ENCODE data around the gene LSM11. TPM values are rescaled to one million over a fixed set of nuclear protein-coding genes. Genes with fewer than 3 reads are reported as not detected.

The LSM11 gene
- polyA plus RNA-seq, 3 donors, result 7.7 to 8.5 (median 8.3) TPM

DNA sequence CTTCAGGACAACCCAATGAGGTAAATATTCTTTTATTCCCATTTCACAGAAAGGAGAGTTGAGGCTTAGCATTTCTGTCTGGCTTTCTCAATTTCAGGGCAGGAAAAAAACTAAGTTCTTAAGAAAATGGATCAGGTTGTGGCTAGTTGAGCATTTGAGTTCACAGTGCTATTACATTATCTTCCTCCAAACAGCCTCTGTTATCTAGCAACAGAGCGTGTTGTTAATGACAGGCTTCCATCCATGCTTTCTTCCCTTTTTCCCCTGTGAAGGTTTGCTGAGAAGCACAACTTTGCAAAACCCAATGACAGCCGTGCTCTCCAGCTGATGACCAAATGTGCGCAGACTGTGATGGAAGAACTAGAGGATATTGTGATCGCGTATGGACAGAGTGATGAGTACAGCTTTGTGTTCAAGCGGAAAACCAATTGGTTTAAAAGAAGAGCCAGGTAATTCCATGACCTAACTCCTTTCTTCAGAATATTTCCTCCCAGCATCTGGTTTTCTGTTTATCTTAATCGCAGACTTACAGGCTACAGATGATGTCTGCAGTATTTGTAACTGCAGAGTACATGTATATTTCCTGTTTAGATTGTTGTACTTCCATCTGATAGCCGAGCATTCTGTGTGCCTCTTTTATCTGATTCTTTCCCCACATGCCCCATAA is 10.8 kb upstream of the LSM11 start:
- DNase-seq (ENCODE audit: low read depth in 3 of 3, low spot score in 2 of 3), result no peak

DNA sequence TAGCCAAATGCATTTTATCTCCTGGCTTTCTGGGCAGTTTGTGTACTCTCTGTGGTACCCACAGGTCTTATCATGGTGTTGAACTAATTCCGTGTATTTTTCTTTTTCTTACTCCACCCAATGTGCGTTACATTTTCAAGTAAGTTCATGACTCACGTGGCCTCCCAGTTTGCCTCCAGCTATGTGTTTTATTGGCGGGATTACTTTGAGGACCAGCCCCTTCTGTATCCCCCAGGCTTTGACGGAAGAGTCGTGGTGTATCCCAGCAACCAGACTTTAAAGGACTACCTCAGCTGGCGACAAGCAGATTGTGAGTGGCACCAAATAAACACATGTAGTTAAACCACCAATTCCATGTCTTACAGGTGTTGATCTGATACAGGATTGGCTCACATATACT is 9.1 kb upstream of the LSM11 start:
- DNase-seq (ENCODE audit: low read depth in 3 of 3, low spot score in 2 of 3), result no peak

DNA sequence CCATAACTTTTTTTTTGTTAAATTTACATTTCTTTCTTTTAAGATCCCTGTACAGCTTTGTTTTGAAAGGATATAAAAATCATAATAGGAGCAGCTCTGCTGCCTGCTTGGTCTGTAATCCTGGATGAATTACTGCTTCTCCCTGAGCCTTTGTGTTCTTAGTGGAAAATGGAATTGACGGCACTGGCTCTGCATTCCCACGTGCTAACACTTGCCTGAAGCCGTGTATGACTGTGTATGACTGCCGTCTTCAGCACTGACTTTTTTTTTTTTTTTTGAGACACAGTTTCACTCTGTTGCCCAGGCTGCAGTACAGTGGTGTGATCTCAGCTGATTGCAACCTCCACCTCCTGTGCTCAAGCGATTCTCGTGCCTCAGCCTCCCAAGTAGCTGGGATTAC is 7.5 kb upstream of the LSM11 start:
- DNase-seq (ENCODE audit: low read depth in 3 of 3, low spot score in 2 of 3), result no peak

DNA sequence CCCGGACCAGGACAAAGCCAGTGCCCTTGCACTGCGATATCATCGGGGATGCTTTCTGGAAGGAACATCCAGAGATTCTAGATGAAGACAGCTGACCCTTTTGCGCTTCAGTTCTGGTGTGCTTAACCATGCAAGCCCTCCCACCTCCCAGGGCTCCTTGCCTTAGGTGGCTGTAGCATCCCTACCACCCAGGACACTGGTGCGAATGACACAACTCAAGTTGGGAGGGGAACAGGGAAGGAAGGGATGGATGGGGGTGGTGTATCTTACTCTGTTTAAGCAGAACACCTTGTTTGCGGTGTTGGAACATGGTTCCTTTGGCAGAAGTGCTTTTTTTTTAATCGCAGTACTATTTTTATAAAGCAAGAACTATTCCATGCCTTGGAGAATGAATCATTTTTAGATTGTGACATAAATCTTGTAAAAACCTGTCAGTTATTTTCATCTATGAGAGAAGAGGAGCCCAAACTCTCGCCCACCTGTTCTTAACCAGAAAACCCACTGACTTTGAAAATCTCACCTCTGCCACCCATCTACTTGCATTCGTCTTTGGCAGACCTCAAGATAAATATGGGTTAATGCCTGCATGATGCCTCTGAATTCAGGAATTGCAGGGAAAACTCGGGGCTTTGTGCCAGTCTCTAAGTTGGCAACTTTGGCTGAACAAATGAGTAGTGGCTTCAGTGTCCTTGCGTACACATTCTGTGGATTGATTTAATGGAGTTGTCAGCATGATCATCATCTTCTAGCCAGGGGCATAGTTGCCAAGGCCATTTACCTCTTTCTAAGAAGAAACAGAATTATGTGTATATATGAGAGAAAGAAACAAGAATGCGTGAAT is 3.9 kb upstream of the LSM11 start:
- no peak for DNase-seq (ENCODE audit: low read depth in 3 of 3, low spot score in 2 of 3)

DNA sequence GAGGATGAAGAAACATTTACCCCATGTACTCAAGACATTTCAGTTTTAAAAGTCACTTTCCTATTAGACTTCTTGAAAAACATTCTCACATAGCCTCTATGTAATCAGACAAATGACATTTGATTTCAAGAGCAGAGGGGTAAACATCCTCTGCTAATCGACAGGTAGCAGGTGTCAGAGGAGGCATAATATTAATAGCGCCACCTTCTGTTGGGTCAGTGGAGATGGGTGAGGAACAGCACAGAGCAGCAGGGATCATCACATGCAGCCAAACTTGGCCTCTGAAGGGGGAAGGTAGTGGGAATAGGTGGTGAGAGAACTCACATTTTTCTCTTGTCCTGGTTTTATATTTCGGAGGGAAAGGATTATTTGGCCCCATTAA is 3.3 kb upstream of the LSM11 start:
- no peak for DNase-seq (ENCODE audit: low read depth in 3 of 3, low spot score in 2 of 3)

DNA sequence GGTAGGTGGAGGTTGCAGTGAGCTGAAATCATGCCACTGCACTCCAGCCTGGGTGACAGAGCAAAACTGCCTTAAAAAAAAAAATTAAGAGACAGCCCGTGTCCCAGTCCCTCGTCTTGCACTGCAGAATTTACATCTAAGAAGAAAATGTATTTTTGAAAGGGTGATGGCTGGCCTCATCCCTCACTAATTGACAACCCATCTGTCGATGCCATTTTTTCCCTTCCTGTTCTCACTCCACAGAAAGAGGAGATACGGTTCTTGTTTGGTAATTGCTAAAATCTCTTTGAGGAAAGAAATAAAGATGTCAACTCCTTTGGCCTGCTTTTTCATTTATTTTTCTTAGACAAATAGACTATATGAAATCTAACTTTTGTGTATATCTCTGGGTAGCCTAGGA is 2.4 kb upstream of the LSM11 start:
- no peak for DNase-seq (ENCODE audit: low read depth in 3 of 3, low spot score in 2 of 3)

DNA sequence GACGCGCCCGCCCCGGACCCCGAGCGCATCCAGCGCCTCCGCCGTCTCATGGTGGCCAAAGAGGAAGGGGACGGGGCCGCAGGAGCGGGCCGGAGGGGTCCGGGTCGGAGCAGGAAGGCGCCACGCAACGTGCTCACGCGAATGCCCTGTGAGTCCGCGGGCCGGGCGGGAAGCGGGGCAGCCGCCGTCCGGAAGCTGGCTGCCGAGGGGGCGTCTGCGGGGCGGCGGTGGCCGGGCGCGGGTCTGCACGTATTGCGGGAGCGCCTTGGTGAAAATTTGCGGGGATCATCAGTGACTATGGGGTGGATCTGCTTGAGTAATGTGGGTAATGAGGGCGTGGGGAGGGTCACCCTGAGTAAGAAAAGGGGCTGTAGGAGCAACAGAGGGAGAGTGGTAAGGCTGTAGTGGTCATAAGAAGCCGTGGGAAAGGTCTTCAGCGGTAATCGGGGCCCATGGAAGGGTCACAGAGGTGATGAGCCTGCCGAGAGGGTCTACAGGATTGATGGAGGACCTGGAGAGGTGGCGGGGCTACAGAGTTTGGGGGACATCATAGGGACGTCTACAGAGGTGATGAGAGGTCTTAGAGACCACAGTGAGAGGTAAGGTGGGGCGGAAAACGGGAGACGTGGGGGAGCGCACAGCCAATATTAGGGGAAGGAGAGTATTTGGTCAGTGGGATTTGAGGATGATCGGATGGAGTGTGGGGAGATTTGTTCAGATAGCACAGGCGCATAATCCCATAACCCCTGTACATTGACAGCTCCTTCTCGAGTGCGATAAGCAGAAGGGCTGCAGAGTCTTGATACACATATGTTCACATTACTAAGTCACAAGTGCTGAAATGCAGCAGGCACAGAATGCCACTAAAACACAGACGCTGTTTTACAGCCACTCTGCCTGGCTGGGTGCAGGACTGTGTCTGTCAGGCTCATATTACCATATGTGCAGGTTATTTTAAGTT is 819 bp downstream of the LSM11 start:
- no peak for DNase-seq (ENCODE audit: low read depth in 3 of 3, low spot score in 2 of 3)

DNA sequence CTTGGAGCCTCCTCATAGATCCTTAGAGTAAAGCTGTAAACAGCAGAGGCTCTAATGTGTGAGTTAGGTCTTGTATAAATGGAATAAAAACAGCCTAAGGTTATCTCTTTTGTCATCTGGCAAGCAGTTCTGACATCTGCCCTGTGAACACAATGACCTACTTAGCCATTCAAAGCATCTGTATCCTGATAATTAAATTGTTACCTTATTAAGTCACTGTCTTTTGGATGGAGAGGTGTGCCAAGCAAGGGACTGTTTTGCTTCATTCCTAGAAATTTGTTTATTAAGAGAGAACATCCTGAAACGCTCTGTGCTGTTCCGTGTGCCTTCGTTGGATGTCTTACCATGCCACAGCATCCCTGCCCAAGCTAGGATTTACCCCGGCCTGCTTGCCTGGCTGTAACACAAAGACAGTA is 1.5 kb downstream of the LSM11 start:
- DNase-seq (ENCODE audit: low read depth in 3 of 3, low spot score in 2 of 3), result no peak

DNA sequence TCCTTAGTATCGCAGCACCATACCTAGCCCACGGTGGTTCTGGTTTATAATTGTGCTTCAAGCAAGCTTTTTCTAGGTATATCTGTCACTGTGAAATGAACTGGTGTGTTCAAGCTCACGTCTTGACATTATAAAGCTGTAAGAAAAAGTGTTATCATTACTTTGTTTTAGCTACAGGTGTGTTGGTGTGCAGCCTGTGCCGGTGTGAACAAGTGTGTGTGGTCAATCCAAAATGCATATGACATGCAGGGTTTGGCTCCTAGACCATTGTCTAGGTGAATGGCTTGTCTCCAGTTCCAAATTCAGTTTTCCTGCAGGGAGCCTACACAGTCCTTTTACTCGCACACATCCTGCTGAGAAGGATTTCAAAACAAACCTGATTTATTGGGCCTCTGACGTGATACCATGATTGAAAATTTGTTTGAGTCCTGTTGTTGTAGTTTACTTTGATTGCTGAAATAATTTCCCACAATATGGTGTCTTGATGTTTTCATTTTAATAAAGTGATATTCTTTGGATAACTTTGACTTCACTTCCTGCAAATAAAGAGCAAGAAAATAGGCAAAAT is 3.7 kb downstream of the LSM11 start:
- DNase-seq (ENCODE audit: low read depth in 3 of 3, low spot score in 2 of 3), result no peak

DNA sequence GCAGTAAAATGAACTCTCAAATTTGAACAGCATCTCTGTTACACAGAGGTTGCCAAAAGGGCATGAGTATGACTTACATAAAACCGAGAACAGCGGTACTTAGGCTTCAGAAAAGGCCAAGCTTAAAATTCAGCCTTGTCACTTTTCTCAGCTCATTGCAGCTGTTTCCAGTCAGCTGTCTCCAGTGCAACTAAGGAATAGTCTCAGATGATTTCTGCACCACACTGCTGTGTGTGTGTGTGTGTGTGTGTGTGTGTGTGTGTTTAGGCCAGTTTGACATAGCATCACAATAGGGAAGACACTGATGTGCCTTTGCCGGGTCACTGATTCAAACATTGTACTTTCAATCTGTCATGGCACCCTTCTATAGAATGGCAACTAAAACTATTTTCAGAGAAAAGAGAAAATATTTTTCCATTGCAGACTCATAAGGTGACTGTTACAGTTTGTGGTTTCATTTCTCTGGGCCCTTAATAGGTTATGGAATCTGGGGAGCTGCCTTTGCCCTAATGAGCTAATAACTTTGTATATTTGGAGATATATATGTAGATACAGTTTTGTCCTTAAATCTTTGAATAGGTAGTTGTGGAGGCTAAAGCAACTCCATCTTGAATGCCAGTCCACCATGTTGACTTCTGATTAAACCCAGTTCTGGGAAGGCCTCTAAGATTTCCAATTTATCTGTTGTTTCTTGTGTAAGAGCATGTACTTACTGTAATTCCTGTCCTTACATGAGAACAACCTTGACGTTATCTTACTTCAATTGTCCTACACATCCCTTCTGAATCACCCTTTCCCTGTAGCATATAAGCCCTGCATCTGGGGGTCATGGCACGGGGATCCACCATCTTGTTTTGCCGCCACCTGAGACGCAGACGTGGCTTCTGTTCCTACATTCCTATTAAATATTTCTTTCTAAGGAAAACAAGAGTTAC is 4.5 kb downstream of the LSM11 start:
- no peak for DNase-seq (ENCODE audit: low read depth in 3 of 3, low spot score in 2 of 3)

DNA sequence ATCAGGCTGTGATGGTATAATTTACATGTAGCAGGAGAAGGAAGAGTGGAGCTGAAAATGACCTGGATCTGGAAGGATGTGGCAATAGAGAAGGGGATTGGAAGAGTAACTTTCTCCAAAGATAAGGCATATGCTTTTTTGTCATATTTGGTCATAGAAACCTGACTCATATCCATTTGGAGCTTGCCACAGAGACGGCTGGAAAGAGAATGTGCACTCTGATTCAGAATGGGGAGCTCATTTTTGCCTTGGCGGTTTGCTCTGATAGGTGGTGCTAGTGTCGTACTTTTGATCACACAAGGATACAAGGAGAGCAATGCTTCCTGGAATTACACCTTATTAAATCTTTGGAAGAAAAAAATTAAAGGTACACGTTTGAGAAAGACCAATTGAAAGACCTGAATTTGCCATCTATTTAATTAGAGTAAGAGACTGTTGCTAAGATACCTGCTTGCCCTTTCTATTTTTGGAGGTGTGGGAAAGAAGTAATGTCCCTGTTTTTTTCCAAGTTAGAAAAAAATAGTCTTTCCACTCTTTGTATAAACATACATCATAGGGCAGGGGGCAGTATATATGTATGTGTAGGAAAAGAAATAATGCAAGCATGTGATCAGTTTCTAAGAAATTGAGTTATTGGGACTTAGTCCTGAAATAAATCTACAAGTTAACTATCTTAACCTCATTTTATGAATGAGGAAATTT is 5.4 kb downstream of the LSM11 start:
- no peak for DNase-seq (ENCODE audit: low read depth in 3 of 3, low spot score in 2 of 3)

DNA sequence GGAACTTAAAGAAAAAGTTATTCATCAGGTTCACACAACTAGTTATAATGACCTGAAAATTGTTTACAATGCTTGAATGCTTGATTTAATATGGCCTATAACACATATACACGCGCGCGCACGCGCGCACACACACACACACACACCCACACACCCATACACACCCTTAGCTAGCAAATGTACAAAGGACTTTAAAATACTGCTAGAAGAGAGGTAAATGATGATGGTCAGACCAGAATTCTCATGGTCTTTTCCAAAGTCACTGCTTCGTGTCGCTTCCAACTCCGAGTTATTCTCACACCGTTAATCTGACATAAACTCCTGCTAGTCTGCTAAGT is 5.9 kb downstream of the LSM11 start:
- no peak for DNase-seq (ENCODE audit: low read depth in 3 of 3, low spot score in 2 of 3)

DNA sequence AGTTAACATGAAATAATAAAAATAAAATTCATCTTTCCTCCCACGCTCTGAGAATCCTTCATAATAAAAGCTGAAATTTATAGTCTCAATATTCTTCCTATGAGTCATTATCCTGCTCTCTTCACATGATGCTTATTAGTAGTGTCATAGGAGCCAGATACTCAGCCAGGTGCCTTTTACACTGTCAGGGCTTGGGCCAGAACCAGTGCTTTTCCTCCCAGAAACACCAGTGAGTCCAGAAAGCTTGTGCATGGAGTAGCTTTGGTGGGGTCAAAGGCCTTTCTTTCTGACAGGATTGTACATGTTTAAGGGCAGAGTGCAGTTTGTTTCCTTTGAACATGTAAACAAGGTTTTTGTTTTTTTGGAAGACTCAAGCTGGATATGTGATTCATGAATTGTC is 6.8 kb downstream of the LSM11 start:
- DNase-seq (ENCODE audit: low read depth in 3 of 3, low spot score in 2 of 3), result no peak

DNA sequence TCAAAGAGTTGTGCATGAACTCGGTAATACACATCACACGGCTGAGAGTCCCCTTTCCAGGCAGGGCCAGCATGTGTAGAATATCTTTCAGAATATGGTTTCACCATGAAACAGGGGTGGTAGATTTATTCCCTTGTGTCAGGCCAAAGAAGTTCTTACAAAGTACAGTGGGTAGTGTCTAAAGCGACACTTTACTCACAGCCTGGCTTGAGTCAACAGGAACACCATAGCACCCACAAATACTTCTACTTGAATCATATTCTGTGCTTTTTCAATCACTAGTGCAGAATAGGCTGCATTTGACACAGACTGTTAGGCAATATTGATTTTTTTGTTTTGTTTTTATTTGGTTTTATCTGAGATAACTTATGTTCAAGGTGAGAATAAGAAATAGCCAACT is 12.6 kb downstream of the LSM11 start:
- DNase-seq (ENCODE audit: low read depth in 3 of 3, low spot score in 2 of 3), result no peak

DNA sequence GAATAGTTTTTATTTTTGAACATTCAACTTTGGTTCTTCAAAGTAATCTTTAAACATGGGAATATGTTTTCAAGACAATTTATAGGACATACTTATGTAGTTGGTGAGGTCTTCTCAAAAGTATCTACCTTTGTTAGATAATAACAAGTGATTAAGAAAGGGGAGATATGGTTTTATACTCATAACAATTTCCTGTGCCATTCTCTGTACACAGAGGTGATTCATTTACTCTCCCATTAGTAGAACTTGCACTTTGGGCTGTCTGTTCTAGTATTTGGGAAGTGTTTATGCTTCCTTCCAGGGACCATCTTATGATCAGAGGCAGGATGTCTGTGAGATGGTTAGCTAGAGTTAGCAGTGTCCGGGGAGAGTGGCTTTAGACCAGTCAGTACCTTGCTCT is 15.2 kb downstream of the LSM11 start:
- DNase-seq (ENCODE audit: low read depth in 3 of 3, low spot score in 2 of 3), result no peak

DNA sequence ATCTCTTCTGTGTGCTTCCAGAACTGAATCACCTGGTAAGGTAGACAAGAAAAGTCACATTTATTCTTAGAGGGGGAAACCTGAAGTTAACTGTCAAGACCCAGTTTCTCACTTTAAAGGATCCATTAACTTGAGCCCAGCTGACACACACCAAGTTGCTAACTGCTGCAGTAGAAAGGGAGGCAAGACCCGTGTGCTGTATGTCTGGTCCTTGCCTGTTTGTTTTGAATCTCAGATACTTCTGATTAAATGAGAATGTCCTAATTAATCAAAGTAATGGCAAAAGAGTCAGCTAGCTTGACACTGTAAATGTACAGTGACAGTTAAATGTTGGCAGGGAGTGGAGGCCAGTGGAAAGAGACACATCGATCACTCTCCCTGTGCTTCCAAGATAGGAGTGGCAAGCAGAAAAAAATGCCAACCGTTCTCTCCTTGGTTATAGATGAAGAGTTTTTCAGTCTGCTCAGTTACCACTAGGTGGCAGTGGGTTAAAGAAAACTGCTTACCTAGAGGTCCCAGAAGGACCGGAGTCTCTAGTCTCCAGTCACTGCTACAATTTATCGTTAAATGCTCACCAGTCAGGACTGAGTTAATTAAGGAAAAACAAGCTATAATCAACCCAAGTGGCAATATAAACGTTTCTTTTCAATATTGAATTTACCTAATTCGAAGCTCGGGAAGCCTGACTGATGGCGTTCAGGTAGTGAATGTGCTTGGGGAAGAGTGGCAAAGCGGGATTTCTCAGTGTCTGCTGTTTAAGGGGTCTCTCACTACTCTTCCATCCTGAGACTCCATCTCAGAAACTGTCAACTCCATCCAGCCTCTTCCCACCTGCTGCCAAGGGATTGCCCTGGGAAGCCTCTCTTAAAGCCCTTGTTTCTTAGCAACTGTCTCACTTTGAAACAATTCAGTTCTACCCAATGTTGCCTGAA is 18.4 kb downstream of the LSM11 start:
- DNase-seq (ENCODE audit: low read depth in 3 of 3, low spot score in 2 of 3), result no peak

DNA sequence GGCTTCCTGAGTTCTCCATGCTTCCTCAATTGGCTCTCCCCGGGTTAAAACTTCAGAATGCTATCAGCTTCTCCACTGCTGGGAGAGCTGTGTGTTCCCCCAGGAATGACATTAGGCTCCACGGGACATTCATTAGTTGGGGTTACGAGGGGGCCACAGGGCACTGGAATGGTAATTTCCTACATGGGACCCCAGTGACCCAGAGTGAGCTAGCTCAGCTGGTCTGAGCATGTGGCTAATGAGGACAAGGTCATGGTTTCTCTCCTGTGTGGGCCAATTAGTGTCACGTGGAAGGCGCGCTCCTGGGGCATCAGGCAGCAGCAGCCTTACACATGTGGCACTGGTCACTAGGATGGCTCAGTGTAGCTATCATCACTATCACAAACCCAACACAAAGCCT is 21.0 kb downstream of the LSM11 start:
- DNase-seq (ENCODE audit: low read depth in 3 of 3, low spot score in 2 of 3), result no peak

DNA sequence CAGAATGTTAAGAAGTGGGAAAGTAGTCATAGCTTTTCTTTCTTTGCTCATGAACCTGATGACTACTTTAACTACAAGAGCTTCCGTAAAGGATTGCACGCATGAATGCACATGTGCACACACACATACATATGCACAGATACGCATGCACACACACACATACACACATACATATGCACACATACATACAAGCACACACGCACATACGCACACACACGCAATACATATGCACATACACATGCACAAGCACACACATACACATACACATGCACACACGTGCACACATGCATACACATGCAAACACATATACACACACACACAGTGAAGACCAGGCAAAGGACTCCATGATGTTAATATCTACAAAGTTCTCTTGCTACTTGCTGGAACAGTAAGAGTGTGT is 22.9 kb downstream of the LSM11 start:
- no peak for DNase-seq (ENCODE audit: low read depth in 3 of 3, low spot score in 2 of 3)
